NCI-H1694 (cell line): ENCODE data around the gene MPP4.
"Not testable (repeated sequence)": the region's sequence is repeated elsewhere in the genome, so short reads cannot be mapped to it uniquely, and the experiment has no call there.

Experiments
- DNase-seq: peaks from one replicate; lab custom pipeline; 2025; lab: John Stamatoyannopoulos, UW

Gene MPP4

DNA sequence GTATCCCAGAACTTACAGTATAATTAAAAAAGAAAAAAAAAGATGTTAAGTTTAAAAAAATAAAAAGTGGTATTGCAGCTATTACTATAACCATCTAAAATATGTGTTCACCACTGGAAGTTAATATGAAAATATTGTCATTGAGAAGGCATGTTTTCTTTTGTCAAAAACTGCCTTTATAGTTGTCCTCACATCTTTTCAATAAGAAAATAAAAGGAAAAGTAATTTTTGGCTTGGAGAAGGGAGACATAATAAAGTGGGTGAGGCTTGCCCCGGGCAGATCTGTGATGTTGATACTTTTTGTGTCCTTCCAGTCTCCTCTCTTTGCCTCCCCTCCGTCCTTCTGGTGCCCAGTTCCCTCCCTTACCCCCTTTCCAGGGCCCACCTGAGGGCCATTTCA, 24.9 kb downstream of the MPP4 start:
- no peak for DNase-seq

DNA sequence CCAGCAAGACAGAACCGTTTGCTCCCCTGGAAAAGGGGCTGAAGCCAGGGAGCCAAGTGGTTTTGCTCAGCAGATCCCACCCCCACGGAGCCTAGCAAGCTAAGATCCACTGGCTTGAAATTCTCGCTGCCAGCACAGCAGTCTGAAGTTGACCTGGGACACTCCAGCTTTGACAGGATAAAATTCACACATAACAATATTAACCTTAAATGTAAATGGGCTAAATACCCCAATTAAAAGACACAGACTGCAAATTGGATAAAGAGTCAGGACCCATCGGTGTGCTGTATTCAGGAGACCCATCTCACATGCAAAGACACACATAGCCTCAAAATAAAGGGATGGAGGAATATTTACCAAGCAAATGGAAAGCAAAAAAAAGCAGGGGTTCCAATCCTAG, 27.2 kb downstream of the MPP4 start:
- DNase-seq = not testable (repeated sequence)

- DNase-seq = no peak
Measured at GRCh38 chr2:201669865-201670264, 28.6 kb downstream of the MPP4 start.

DNA sequence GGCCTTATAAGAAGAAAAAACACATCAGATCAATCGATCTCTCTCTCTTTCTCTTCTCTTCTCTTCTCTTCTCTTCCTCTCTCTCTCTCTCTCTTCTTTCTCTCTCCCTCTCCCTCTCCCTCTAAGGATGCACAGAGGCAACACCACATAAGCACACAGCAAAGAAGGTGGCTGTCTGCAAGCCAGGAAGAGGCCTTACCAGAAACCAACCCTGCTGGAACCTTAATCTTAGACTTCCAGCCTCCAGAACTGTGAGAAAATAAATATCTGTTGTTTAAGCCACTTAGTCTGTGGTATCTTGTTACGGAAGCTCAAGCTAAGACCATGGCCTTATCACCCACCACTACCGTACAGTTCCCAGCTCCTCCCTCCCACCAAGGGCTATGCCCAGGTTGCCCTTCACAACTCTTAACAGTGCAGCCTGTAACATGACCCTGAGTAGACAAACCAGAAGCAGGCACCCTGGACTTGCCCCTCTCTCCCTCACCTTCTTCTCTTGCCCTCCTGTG, 30.0 kb downstream of the MPP4 start:
- DNase-seq = no peak

GRCh38 chr2:201664334-201664733, 34.1 kb downstream of the MPP4 start:
- no peak for DNase-seq

DNA sequence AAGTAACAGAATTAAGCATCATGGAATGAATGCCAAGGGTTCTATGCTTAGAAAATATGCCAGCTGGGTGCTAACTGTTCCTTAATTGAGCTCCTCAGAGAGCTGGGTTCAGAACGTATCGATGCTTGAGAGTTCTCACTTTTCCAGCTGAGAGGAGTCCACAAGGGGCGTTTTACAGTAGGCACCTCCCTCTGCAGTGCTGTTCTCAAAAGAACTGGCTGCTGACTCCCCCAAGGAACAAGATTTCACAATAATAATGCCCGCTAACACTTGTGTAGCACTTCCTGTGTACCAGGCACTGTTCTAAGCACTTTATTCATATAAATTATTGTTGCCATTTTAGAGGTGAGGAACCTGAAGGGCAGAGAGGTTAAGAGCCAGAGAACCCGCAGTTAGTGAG, 37.1 kb downstream of the MPP4 start:
- DNase-seq = no peak

DNA sequence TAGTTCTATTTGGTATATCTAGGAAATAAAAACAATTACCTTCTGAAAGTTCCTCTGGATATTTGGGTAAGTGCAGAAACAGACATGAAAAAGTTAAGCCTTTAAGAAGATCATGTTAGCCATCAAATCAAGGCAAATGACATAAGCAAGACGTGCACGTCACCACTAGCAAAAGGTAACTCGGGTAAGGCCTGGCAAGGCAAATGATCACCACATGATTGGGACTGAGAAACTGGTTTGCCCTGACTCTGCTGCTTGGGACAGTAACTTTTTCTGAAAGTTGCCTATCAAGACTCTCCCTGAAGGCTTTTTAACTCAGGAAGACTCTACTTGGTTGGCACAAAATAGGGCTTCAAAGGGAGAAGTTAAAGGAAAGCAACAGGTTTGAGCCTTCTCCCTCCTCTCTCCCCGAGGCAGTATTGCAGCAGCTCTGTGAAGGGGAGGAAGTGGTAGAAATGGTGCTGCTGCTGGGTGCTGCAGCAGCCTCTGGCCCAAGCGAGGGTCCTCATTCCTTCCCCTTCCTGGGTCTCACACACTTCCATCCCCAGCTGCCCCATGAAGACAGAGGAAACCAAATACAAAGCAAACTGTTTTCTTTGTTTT, 38.0 kb downstream of the MPP4 start:
- no peak for DNase-seq

GRCh38 chr2:201656740-201657139, 41.7 kb downstream of the MPP4 start:
- no peak for DNase-seq

DNA sequence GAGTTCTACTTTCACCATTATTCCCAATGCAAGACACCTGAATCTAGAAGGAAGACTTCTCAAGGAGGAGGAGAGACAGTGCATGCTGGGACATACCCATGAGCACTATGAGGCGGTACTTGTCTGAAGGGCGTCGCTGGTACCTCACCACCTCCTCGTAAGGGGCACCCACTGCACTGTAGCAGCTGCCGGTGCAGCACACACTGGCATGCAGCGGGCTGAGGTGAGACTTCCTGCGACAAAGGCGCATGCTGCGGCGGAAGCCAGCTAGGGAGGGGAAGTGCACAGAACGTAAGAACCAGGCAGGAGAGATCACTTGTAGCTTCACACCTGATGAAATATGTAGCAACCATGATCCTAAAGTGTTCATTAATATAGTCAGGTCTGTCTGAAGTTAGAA, 42.3 kb downstream of the MPP4 start:
- DNase-seq = no peak

DNA sequence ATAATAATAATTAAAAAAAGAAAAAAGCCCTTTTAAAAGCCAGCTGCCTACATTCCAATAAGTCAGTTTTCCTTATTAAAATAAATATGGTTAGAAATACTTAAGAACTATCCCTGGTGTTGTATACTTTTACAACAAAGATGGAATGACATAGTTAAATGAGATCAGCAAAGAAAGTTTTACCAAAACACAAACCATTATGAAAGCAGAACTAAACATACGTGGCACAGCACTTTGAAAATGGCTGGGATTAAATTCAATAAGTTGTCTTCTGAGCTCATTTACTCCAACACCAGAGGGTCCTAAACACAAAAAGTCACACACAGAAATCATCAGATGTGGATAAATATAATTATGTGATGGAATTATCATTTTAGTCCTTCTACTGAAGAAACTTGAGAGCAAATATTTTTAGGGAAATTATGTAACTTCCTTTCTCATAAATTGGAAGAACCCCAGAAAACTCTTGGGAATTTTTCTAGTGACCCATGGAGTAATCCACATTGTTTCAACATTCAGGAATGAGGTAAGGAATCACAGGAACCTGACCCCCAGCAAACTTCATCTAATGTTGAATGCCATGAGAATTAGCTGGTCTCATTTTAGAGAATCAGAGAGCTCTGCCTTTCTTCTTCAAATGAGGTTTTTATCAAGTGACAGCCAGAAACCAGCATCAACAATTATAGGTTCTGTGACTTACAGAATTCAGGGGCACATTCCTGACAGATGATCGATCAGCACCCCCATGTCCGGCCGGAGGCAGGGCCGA, 43.6 kb downstream of the MPP4 start:
- DNase-seq = no peak

GRCh38 chr2:201653221-201653620, 45.2 kb downstream of the MPP4 start:
- no peak for DNase-seq

GRCh38 chr2:201649442-201649841, 49.0 kb downstream of the MPP4 start:
- DNase-seq = no peak

DNA sequence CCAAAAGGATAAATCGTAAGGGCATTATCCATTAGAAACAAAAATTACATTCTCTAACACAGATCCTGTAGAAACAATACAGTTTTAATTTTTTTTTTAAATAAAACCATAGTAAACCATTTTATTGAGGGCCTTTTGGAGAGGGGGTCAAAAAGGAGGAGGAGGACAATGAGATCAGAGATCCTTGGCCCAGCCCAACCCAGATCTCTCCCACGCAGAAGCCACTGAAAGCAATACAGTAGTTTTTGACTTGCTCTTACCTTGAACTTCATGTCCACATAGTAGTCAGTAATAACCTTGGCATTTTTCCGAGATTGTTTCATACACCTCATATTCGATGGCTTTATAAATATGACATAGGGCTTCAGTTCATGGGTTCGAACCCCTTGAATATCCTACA, 51.0 kb downstream of the MPP4 start:
- no peak for DNase-seq

DNA sequence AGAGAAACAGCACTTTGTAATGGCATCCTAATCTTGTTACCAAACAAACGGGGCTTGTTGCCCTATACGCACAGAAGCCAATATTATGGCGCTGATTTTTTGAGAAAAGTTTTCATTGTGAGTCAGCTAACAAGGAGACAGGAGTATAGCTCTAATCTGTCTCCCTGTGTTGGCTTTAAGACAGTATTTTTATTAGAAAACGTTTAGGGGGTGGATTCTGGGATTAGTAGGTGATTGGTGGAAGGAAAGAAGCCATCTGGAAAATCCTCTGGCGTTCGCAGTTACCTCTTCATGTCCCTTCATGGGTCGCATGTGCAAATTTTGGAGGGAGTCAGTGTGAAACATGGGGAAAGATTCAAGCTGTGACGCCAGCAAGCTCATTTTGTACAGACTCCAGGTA, 54.4 kb downstream of the MPP4 start:
- no peak for DNase-seq

GRCh38 chr2:201643216-201643890, 55.1 kb downstream of the MPP4 start, which contains the start of gene TMEM237:
TSS of gene TMEM237 (minus strand) at chr2:201643503. CDS start at chr2:201643400, 103 bp downstream.
- no peak for DNase-seq

DNA sequence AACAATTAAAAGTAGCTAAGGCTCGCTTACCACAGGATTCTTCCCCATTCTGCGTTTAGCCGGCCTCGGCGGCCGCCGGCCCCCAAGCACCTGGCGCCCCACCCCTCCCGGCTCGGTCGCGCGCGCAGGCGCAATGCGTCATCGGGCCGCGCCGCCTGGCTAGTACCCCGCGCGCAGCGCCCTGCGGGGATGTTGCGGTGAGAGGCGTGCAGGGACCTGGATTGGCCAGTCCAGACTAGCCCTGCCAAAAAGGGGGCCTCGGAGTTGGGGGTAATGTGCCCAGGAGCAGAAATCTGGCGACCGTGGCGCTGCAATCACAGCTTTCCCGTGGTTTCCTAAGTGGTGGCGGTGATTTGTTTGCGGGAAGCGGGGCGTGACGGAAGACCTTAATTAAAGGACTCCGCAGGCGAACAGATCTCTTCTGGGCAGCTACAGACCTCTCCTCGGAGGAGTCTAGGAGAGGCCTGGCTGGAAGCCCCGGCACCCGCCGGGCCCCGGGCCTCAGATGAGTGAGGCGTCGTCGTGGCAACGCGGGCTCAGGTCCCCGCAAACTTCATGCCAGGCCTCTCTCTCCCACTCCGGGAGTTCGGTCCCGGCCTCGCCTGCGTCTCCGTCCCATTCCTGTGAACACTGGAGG, 55.7 kb downstream of the MPP4 start:
- DNase-seq = peak; percentile 81

DNA sequence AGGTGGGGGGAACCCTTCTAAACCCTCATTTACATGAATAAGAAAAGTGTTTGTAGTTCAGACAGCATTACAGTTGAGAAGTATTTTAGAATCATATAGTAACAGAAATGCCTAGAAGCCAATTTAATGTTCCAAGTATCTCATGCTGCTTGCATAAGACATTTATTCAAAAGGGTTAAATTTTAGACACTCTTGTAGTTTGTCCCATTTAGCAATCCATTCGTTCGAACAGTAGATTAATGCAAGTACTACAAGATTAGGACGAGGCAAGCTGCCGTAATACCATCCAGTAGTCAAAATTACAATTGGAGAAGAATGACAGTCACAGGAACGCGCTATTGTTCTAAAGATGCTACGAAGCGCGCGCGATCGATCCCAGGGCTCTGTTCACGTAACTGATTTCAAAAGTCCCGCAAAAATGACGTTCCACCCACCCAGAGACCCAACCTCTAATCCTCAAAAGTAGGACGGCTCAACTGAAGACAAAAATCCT, 56.3 kb downstream of the MPP4 start:
- peak; percentile 81 for DNase-seq

DNA sequence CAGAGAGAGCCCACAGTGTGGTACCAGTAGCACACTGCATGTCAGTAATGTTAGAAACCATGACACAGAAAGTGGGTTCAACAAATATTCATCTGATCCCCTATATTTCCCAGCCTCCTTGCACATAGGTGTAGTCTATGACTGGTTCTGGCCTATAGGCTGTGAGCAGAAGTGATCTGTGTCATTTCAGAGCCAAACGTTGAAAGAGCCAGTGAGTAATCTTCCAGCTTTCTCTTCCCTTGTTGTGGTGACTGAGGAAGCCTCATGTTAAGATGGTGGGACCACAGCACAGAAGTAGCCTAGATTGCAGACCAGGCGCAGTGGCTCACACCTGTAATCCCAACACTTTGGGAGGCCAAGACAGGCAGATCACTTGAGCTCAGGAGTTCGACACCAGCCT, 59.2 kb downstream of the MPP4 start:
- DNase-seq = no peak

- DNase-seq = no peak
Measured at GRCh38 chr2:201638326-201638725, 60.1 kb downstream of the MPP4 start.

DNA sequence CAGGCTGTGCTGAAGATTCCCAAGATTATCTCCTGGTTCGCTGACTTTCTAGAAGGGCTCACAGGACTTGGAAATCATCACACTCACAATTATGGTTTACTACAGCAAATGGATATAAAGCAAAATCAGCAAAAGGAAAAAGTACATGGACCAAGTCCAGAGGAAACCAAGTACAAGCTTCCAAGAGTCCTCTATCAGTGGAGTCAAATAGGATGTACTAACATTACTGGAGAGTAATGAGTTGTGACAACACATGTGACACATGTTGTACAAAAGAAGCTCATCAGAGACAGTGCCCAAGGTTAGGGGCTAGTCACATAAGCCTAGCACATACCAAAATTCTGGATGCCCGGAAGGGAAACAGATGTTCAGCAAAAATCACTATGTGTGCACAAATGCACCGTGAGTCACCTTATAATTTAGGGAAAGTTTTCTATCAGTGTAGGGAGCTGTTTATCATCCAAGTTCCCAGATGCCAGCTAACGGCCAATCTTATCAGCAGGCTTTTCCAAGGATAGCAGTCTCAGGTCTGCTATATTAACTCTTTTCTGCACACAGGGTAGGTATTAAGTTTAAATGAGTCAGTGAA, 64.7 kb downstream of the MPP4 start:
- no peak for DNase-seq

DNA sequence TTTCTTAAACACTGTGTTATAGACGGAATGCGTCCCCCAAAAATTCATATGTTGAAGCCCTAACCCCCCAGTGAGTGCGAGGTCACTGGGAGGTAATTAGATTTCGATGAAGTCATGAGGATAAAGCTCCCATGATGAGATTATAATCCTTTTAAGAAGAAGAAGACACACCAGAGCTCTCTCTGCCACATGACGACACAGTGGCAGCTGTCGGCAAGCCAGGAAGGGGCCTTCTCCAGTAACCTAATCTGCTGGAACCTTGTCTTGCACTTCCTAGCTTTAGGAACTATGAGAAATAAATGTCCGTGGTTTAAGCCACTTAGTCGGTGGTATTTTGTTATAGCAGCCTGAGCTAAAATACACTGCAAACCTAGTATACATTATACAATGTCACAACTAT, 67.4 kb downstream of the MPP4 start:
- DNase-seq = no peak

DNA sequence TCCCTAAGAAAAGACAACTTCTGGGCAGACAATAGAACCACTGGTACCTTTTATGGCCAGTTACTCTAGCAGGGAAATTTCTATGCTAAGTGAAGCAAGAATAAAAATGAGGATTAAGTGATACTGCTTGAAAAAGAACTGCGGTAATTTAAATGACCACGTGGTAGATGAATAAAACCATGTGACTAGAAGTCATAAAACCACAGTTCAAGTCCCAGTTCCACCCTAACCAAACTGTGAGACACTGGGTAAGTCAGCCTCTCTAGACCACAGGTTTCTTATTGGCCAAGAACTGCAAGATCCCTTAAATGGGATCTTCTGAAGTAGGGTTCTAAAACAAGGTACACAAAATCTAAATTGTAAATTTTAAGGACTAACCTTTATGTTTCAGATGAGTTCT, 67.9 kb downstream of the MPP4 start:
- DNase-seq = no peak
